Muscle layer of duodenum (tissue), 2 donors: ENCODE data around the gene IGDCC3.
"Not testable (repeated sequence)": the region's sequence is repeated elsewhere in the genome, so short reads cannot be mapped to it uniquely, and the experiment has no call there.

Experiments
- H3K27ac ChIP-seq: one replicate; pipeline ENCODE4 v1.7.0; 2013; ENCODE audit warnings: mild to moderate bottlenecking, low read length
- H3K27me3 ChIP-seq: one replicate; pipeline ENCODE4 v1.7.0; 2013; ENCODE audit warnings: low read depth, mild to moderate bottlenecking, control low read depth, low read length
- H3K36me3 ChIP-seq, 2 donors: one replicate each; pipeline ENCODE4 v1.7.0; 2013; ENCODE audit warnings: low read length in 2 of 2, control low read depth in 1 of 2, mild to moderate bottlenecking in 1 of 2; ENCODE audit not compliant: insufficient read depth in 2 of 2, control insufficient read depth in 1 of 2
- H3K4me1 ChIP-seq, 2 donors: one replicate each; pipeline ENCODE4 v1.7.0; 2013; ENCODE audit warnings: low read length in 2 of 2, mild to moderate bottlenecking in 2 of 2, control low read depth in 1 of 2, moderate library complexity in 1 of 2; ENCODE audit not compliant: insufficient read depth in 2 of 2, control insufficient read depth in 1 of 2
- H3K4me3 ChIP-seq, 2 donors: one replicate each; pipeline ENCODE4 v1.7.0; 2013; ENCODE audit warnings: low read length in 2 of 2, low read depth in 1 of 2, mild to moderate bottlenecking in 1 of 2
- H3K9me3 ChIP-seq, 2 donors: one replicate each; pipeline ENCODE4 v1.7.0; 2013; ENCODE audit warnings: low read length in 2 of 2, control low read depth in 1 of 2, mild to moderate bottlenecking in 1 of 2; ENCODE audit not compliant: control insufficient read depth in 1 of 2
- donor health status: healthy.

The IGDCC3 gene

DNA sequence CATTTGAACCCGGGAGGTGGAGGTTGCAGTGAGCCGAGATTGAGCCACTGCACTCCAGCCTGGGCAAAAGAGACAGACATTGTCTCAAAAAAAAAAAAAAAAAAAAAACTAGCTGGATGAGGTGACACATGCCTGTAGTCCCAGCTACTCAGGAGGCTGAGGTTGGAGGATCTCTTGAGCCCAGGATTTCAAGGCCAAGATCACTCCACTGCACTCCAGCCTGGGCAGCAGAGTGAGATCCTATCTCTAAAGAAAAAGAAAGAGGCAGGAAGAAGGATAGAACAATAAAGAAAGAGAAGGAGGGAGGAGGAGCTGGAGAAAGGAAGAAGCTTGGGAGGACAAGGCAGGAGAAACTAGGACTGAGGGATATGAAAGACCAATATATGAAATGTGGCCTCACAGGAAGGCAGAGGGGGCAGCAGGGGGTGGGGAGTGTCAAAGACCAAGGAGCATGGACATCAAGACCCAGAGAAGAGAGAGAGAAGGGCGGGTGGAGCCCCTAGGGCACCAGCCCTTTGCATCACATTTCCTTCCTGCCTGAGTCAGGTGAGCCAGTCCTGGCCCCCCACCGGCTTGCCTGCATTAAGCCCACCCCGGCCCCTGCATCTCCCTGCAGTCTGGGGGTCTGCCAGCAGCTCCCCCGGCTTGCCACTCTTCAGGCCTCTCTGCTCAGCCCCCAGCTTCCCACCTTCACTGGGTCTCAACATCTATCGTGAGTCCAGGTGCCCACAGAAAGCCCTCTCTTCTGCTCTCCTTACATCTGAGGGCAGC lies 11.5 kb downstream of the IGDCC3 start:
- H3K27me3 ChIP-seq, result no peaks in the 10 kb centered on the region
- no peaks in the 10 kb centered on the region for H3K4me1 ChIP-seq
- no peak overlapping the region for H3K27ac ChIP-seq
- no peak overlapping the region for H3K4me3 ChIP-seq
- no peaks in the 10 kb centered on the region for H3K36me3 ChIP-seq
- H3K9me3 ChIP-seq, result no peaks in the 10 kb centered on the region

DNA sequence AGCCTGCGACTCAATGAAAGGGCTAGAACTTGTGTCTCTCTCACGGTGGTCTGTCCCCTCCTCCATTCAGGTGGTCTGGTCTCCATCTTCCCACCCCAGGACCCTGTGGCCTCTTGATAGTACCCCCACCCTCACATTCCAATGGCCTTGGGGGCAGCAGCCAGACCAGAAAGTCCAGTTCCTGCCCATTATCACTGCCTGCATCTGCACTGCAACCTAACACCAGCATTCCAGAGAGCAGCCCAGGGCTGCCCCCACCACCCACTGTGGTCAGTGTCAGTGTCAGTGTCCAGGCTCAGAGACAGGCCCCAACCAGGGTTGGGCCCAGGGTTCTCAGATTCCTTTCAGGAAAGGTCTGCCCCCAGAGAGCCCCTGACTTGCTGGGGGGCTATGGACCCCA lies 12.6 kb downstream of the IGDCC3 start:
- Histone ChIP-seq H3K27ac (no peak overlapping the region), H3K9me3 (no peaks in the 10 kb centered on the region), H3K4me1 (no peaks in the 10 kb centered on the region), H3K4me3 (no peak overlapping the region), H3K36me3 (no peaks in the 10 kb centered on the region), H3K27me3 (no peaks in the 10 kb centered on the region)

DNA sequence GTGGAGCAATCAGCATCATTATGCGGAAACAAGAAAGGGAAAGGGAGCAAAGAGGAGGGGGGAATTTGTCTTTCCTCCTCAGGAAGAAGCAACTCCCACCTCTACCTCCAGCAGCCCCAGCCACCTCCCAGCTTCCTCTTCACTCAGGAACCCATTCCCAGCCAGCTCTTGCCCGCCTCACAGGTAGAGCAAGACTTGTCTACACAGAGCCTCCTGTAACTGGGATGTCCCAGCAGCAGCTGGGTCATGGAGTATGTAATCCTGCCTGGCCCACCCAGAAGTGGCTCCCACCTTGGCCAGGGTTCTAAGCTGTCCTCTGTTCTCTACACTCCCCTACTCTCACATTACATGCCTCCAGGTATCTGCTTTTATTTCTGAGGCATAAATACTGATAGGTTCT lies 14.0 kb downstream of the IGDCC3 start:
- Histone ChIP-seq H3K36me3 (no peaks in the 10 kb centered on the region), H3K27me3 (no peaks in the 10 kb centered on the region), H3K4me3 (no peak overlapping the region), H3K4me1 (no peaks in the 10 kb centered on the region), H3K9me3 (no peaks in the 10 kb centered on the region), H3K27ac (no peak overlapping the region)

DNA sequence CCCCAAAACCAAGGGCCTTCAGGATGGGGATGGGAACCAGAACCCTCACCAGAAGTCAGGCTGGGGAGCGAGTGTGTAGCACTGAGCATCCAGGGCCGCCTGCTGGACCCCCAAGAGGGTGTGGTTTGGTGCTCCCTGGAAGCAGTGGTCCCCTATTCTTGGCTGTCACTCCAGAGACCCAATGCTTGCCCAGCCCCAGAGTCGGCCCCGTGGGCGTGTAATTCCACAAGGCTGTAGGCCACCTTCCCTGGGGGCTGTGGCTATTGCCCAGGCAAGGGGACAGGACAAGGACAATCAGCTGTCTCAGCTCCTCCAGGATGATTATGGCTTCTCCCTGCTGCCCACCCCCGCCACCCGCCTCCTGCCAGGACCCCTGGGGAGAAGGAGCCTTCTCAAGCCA lies 14.5 kb downstream of the IGDCC3 start:
- Histone ChIP-seq H3K27me3 (no peaks in the 10 kb centered on the region), H3K36me3 (no peaks in the 10 kb centered on the region), H3K9me3 (no peaks in the 10 kb centered on the region), H3K4me1 (no peaks in the 10 kb centered on the region), H3K4me3 (no peak overlapping the region), H3K27ac (no peak overlapping the region)

DNA sequence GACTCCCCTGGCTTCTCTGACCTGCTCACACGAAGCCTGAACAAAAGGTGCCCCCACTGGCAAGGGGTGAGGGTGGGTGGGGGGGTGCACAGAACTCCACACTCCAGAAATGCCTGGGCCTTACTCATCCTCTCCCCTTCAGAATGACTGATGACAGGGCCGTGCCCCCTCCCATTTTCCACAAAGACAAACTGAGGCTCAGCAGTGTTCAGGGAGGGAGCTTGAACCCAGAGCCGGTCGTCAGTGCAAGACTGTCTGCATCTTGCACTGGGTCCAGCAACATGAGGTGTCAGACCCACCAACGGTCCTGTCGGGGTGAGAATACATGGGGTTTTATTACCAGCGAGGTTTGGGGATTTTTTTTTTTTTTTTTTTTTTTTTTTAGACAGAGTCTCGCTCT lies 15.3 kb downstream of the IGDCC3 start:
- no peaks in the 10 kb centered on the region for H3K9me3 ChIP-seq
- H3K27ac ChIP-seq, result no peak overlapping the region
- no peaks in the 10 kb centered on the region for H3K36me3 ChIP-seq
- H3K4me3 ChIP-seq, result no peak overlapping the region
- no peaks in the 10 kb centered on the region for H3K4me1 ChIP-seq
- H3K27me3 ChIP-seq, result peaks cover 4% of the 10 kb centered on the region

DNA sequence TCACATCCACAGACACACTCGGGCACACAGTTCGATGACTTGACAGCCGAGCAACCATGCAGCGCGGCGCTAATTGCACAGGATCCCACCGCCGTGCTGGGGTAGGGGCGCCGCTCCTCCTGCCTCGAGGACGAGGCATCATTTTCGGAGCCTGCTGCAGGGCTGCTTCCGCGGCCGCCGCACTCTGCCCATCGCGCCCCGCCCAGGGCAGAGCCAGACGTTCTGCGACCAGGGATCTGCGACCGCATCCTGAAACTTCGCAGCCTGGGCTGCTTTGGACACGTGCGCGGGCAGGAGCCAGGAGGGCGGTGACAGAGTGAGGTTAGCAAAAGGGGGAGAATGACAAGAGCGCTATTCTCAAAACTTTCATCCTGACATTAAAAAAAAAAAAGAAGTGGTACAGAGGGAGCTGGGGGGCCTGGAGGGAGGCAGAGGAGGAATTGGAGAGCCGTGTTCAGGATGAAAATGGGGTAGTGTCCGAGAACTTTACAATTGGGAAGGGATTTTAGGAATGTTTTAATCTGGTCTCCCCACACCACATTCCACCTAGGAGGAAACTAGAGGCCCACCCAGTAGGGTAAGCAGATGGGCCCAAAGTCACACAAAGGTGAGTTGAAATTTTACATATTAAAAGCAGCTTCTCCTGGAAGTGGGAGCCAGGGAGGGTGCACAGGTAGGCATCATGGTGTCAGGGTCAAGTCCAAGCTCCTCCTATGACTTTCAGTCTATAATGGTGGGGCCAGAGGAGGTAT lies 15.9 kb downstream of the IGDCC3 start:
- no peaks in the 10 kb centered on the region for H3K4me1 ChIP-seq

DNA sequence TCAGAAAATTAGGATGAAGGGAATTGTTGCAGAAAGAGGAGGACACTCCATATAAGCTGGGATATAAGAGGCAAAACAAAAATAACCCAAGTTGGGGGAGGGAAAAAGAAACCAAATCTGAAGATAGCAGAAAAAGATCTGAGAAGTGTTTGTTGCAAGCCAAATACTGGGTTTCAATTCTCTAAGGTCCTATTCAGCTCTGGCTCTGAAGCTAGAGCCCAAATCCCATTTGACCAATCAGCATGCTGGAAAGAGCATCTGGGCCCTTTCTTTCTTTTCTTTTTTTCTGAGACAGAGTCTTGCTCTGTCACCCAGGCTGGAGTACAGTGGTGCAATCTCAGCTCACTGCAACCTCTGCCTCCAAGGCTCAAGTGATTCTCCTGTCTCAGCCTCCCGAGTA lies 17.3 kb downstream of the IGDCC3 start:
- H3K4me1 ChIP-seq, result peaks cover 0 to 6% of the 10 kb centered on the region in 2 donors

More for the DNA sequence above, 15.9 kb downstream of the IGDCC3 start:
- H3K4me3 ChIP-seq, result no peak overlapping the region
- no peaks in the 10 kb centered on the region for H3K36me3 ChIP-seq
- H3K27ac ChIP-seq, result no peak overlapping the region
- H3K27me3 ChIP-seq, result peaks cover 8% of the 10 kb centered on the region
- H3K9me3 ChIP-seq, result no peaks in the 10 kb centered on the region

DNA sequence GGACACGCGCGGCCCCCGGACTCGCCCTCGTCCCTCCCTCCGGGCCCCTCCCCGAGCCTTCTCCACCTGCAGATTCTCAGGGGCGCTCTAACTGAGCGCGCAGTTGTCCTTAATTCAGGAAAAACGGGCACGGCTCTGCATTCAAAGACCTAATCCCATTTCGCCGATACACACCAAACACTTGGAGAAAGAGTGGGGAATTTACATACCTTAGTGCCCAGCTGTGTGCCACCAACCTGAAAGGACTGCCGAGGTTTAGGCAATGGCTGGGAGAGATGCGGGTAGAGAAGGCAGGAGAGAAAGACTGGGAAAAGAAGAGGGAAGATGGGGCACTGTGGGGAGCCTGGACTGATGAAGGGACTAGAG lies 21.8 kb downstream of the IGDCC3 start:
- no peak overlapping the region for H3K27ac ChIP-seq
- no peaks in the 10 kb centered on the region for H3K36me3 ChIP-seq
- peak overlapping the region; percentile 26 to 62 for H3K4me3 ChIP-seq
- no peaks in the 10 kb centered on the region for H3K9me3 ChIP-seq
- H3K4me1 ChIP-seq, result peaks cover 0 to 6% of the 10 kb centered on the region in 2 donors
- H3K27me3 ChIP-seq, result peaks cover 18% of the 10 kb centered on the region

More for the DNA sequence above, 17.3 kb downstream of the IGDCC3 start:
- H3K4me3 ChIP-seq, result no peak overlapping the region
- H3K27ac ChIP-seq, result no peak overlapping the region
- H3K9me3 ChIP-seq, result no peaks in the 10 kb centered on the region
- no peaks in the 10 kb centered on the region for H3K36me3 ChIP-seq
- H3K27me3 ChIP-seq, result peaks cover 13% of the 10 kb centered on the region

DNA sequence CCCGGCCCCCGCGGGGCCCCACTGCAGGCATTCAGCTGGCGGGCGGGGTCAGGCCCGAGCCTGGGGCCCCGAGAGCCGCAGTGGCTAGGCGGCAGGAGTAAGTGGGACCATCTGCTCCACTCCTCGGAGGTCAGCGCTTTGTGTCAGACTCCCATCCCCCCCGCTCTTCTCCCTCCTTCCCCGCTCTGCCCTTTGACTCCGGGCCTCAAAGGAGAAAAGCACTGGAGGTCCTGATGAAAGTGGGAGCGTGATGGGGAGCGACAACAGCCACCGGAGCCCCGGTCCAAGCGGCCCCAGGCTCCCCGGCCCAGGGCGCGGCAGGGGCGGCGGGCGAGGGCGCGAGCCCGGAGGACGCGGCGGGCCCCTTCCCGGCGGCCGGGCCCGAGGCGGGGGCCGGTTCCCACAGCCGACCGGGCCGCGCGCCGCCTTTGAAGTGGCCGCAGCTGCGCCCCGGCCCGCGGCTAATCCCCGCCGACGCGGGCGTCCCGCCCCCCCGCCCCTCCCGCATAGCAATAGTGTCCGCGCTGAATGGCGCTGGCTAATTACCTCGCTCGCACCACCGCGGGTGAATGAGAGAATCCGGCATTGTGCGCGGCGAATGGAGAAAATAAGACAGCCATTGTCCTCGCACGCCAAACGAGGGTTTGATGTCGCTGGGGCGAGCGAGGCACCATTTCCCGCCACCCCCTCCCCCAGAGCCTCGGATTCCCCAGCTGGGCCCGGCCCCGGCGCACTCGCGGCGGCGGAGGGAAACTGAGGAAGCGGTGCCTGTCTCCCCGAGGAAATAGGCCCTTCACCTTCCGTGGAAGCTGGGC lies 22.4 kb downstream of the IGDCC3 start:
- H3K27ac ChIP-seq, result no peak overlapping the region
- no peaks in the 10 kb centered on the region for H3K9me3 ChIP-seq
- H3K4me1 ChIP-seq, result peaks cover 0 to 6% of the 10 kb centered on the region in 2 donors
- H3K4me3 ChIP-seq, result peak overlapping the region; percentile 26 to 62
- H3K27me3 ChIP-seq, result peaks cover 18% of the 10 kb centered on the region
- no peaks in the 10 kb centered on the region for H3K36me3 ChIP-seq

DNA sequence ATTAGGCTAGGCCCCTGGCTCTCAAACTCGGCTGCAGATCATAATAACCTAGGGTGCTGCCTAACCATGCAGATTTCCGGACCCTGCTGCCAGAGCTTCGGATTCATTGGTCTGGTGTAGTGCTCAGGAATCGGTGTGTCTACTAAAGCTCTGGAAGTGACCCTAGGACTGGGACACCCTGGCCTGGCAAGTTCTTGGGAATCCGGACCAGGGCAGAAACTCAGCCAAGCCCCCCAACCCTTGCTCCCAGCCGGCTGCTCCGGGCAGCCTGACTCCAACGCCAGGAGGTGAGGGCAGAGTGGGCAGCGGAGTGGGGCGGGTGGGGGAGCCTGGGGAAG lies 23.0 kb downstream of the IGDCC3 start:
- H3K27me3 ChIP-seq, result peaks cover 18% of the 10 kb centered on the region
- H3K36me3 ChIP-seq, result no peaks in the 10 kb centered on the region
- peak overlapping the region in 1 of 2 donors; percentile 45 for H3K4me3 ChIP-seq
- peaks cover 0 to 6% of the 10 kb centered on the region in 2 donors for H3K4me1 ChIP-seq
- no peaks in the 10 kb centered on the region for H3K9me3 ChIP-seq
- H3K27ac ChIP-seq, result no peak overlapping the region

DNA sequence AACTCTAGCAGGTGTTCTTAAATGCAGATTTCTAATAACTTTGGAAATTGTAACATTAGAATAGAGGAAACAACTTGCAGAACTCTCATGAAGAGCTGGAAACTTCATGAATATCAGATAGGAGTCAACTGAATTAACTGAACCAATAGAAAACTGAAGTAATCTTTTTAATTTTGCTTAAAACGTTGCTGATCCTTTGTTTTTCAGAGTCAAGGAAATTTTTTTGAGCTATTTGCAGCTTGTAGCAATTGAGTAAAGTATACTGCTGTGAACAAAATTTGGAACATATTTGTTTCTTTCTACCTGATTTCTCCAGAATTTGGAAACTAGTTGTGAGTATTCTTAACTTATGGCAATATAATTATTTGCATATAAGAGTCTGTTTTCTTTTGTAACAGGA lies 25.8 kb downstream of the IGDCC3 start:
- H3K27me3 ChIP-seq, H3K4me3 ChIP-seq, H3K27ac ChIP-seq, H3K9me3 ChIP-seq, H3K4me1 ChIP-seq, H3K36me3 ChIP-seq: not testable (repeated sequence)
